Measurements from ENCODE around the gene POMT1.

DNA sequence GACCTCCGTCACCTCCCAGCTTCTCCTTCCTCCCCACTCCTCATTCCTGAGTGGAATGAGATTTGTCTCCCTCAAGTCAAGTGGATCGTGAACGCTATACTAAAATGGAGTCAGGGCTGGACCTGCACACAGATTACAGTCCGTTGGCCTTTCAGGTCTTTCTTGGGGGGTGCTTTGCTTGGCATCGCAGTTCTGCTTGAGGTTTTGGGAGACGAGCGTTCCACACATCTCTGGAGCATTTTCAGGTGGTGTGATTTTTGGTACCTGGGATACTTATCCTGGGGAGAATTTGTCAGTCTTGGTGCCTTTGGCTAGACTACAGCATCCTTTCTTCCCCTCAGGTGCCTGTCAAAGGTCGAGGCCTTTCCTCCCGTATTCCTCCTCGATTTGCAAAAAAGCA is 23.8 kb upstream of the POMT1 start:
- TF ChIP-seq, protein P1, sequence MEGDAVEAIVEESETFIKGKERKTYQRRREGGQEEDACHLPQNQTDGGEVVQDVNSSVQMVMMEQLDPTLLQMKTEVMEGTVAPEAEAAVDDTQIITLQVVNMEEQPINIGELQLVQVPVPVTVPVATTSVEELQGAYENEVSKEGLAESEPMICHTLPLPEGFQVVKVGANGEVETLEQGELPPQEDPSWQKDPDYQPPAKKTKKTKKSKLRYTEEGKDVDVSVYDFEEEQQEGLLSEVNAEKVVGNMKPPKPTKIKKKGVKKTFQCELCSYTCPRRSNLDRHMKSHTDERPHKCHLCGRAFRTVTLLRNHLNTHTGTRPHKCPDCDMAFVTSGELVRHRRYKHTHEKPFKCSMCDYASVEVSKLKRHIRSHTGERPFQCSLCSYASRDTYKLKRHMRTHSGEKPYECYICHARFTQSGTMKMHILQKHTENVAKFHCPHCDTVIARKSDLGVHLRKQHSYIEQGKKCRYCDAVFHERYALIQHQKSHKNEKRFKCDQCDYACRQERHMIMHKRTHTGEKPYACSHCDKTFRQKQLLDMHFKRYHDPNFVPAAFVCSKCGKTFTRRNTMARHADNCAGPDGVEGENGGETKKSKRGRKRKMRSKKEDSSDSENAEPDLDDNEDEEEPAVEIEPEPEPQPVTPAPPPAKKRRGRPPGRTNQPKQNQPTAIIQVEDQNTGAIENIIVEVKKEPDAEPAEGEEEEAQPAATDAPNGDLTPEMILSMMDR (IDR thresholded peaks at IDR 0.05) = no peak
- TF ChIP-seq POLR2A (IDR thresholded peaks at IDR 0.05) = no peak

Data from body of pancreas (tissue), 4 donors.